Osteoblast (primary cell): Measurements from ENCODE around the gene S100A8. TPM values are rescaled to one million over a fixed set of nuclear protein-coding genes. Genes with fewer than 3 reads are reported as not detected.
A peak's percentile ranks its signal among the peaks of the same experiment; 100 is the strongest.

Experiments used
- DNase-seq: peaks from one replicate; pipeline ENCODE4 v3.0.0; 2011; ENCODE audit warnings: low spot score, mixed read lengths; ENCODE audit not compliant: insufficient read length; ENCODE audit errors: missing footprints
- H2AFZ ChIP-seq: 2 replicates; pipeline ENCODE4 v1.6.0; 2011; ENCODE audit warnings: mild to moderate bottlenecking, low read length
- H3K27ac ChIP-seq: 2 replicates; pipeline ENCODE4 v1.5.1; 2011; ENCODE audit warnings: mild to moderate bottlenecking, low read depth, low read length, moderate library complexity
- H3K27me3 ChIP-seq: 2 replicates; pipeline ENCODE4 v1.6.0; 2012; ENCODE audit warnings: mild to moderate bottlenecking, control low read depth, inconsistent platforms, low read length, moderate library complexity; ENCODE audit not compliant: insufficient read depth
- H3K36me3 ChIP-seq: 2 replicates; pipeline ENCODE4 v1.5.1; 2011; ENCODE audit warnings: mild to moderate bottlenecking, low read length, control low read depth, moderate library complexity; ENCODE audit not compliant: insufficient read depth
- H3K4me1 ChIP-seq: 2 replicates; pipeline ENCODE4 v1.5.1; 2011; ENCODE audit warnings: mild to moderate bottlenecking, low read length, control low read depth, moderate library complexity; ENCODE audit not compliant: insufficient read depth
- H3K4me2 ChIP-seq: 2 replicates; pipeline ENCODE4 v1.6.0; 2011; ENCODE audit warnings: mild to moderate bottlenecking, low read length; ENCODE audit not compliant: insufficient read depth
- H3K4me3 ChIP-seq: fragments of 200-600 bp; sonication (generic); 3 replicates; pipeline ENCODE4 v1.5.1; 2012; ENCODE audit warnings: mild to moderate bottlenecking, low read length, inconsistent platforms; ENCODE audit not compliant: insufficient read depth
- H3K79me2 ChIP-seq: 2 replicates; pipeline ENCODE4 v1.6.0; 2012; ENCODE audit warnings: mild to moderate bottlenecking, low read length, control low read depth, inconsistent platforms; ENCODE audit not compliant: insufficient read depth
- H3K9me3 ChIP-seq: 2 replicates; pipeline ENCODE4 v1.5.1; 2011; ENCODE audit warnings: low read depth, low read length, control low read depth
- H4K20me1 ChIP-seq: 2 replicates; pipeline ENCODE4 v1.6.0; 2012; ENCODE audit warnings: mild to moderate bottlenecking, low read length, control low read depth; ENCODE audit not compliant: insufficient read depth
- total RNA-seq: library from RNA; depleted of rRNA; stranded (reverse); fragments of >200 nt; gene quantifications from 2 replicates; pipeline ENCODE4 v1.2.3, GENCODE V29; 2012
- TF ChIP-seq, protein P1 (sequence below): IDR thresholded peaks from 2 replicates; pipeline ENCODE4 v1.5.1; 2011; ENCODE audit warnings: mild to moderate bottlenecking, low read depth, low read length, moderate library complexity; ENCODE audit errors: extremely low read depth

Gene S100A8
- total RNA-seq, 1 donor, result not detected

DNA sequence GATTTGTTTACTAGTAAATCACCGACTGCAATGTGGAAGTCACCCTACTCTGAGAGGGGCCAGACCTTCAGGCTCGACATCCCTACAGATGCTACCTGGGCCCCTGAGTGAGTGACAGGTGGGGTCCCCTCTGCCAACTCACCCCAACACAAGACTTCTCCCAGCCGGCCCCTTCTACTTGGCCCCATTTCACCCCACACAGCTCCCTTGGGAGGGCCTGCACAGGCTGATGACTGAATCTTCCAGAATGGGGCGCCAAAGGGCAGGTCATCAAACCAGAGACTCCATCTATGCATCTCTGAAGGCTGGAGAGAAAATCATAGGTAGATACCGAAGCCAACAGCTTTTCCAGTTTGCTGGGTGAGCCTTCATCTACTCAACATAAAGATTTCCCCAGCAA, 9.4 kb upstream of the S100A8 start:
- Histone ChIP-seq H3K36me3 (no peaks in the 10 kb centered on the region), H3K4me3 (no peak overlapping the region), H3K9me3 (no peaks in the 10 kb centered on the region), H3K4me1 (no peaks in the 10 kb centered on the region), H3K4me2 (no peak overlapping the region), H3K27ac (no peak overlapping the region), H4K20me1 (no peaks in the 10 kb centered on the region), H3K79me2 (no peaks in the 10 kb centered on the region), H3K27me3 (no peaks in the 10 kb centered on the region), H2AFZ (no peak overlapping the region)
- DNase-seq, result peak; percentile 67
- TF ChIP-seq, protein P1, sequence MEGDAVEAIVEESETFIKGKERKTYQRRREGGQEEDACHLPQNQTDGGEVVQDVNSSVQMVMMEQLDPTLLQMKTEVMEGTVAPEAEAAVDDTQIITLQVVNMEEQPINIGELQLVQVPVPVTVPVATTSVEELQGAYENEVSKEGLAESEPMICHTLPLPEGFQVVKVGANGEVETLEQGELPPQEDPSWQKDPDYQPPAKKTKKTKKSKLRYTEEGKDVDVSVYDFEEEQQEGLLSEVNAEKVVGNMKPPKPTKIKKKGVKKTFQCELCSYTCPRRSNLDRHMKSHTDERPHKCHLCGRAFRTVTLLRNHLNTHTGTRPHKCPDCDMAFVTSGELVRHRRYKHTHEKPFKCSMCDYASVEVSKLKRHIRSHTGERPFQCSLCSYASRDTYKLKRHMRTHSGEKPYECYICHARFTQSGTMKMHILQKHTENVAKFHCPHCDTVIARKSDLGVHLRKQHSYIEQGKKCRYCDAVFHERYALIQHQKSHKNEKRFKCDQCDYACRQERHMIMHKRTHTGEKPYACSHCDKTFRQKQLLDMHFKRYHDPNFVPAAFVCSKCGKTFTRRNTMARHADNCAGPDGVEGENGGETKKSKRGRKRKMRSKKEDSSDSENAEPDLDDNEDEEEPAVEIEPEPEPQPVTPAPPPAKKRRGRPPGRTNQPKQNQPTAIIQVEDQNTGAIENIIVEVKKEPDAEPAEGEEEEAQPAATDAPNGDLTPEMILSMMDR, result peak; percentile 14

DNA sequence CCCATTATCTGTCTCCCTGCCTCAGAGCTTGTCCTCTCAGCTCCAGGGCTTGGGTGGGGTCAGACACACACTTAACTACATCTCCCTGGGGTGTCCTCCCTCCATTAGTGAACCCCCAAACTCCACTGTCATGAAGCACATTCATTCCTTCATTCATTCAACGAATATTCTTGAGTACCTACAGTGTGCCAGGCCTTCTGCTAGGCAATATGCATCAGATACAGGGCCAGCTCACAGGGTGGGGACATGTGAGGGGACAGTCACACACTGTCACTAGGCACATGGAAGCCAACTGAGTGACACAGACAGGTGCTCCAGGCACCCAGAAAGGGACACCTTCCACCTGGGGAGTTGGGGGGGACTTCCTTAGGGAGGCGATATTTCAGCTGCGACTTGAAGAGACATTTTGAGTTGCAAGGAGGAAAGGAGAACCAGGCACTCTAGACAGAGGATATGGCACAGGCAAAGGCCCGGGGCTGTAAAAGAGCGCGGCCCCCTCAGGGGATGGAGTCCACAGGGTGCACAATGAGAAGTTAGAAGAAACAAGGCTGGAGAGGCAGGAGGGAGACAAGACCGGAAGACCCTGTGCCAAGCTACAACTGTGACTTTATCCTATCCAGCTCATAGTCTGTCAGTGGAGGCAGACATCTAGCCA, 8.7 kb upstream of the S100A8 start:
- H3K4me3 ChIP-seq, result no peak overlapping the region
- TF ChIP-seq, protein P1, result no peak
- H3K27me3 ChIP-seq, result no peaks in the 10 kb centered on the region
- no peaks in the 10 kb centered on the region for H3K9me3 ChIP-seq
- no peak overlapping the region for H2AFZ ChIP-seq
- no peak overlapping the region for H3K4me2 ChIP-seq
- H3K36me3 ChIP-seq, result no peaks in the 10 kb centered on the region
- H3K4me1 ChIP-seq, result no peaks in the 10 kb centered on the region
- DNase-seq, result no peak
- no peak overlapping the region for H3K27ac ChIP-seq
- no peaks in the 10 kb centered on the region for H3K79me2 ChIP-seq
- H4K20me1 ChIP-seq, result no peaks in the 10 kb centered on the region

DNA sequence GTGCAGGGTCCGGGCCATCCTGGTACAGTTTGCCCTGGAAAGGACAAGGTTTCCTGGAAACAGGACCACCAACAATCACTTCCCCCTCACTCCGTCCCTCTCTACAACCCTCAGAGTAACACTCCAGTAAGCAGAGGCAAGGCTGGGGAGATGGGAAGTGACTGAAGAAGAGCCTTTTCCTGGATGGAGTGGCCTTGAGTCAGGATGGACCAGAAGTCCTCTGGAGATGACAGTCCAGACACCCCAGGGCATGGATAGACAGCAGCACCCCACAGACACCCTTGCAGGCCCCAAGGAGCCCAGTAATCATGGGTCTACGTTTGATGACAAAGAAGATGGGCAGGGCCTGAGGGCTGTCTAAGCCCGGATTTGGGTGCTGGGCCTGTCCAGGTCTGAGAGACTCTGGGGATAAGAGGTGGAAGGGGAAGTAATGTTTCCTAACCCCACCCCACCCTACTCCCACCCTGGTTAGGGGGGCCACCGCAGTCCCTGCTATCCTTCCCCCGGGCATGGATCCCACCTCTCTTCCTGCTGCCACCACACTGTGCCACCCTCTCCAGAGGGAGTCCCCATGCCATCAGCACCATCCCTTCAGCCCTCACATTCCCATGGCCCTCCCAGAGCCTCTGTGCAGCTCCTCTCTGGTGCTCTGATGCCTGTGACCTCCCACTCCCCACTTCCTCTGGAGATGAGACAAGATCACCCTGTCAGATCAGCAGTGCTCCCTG, 7.2 kb upstream of the S100A8 start:
- no peaks in the 10 kb centered on the region for H3K27me3 ChIP-seq
- H3K4me2 ChIP-seq, result no peak overlapping the region
- H3K36me3 ChIP-seq, result no peaks in the 10 kb centered on the region
- no peak overlapping the region for H2AFZ ChIP-seq
- H3K27ac ChIP-seq, result no peak overlapping the region
- no peaks in the 10 kb centered on the region for H3K9me3 ChIP-seq
- no peaks in the 10 kb centered on the region for H3K79me2 ChIP-seq
- no peak for DNase-seq
- H3K4me1 ChIP-seq, result no peaks in the 10 kb centered on the region
- no peak overlapping the region for H3K4me3 ChIP-seq
- H4K20me1 ChIP-seq, result no peaks in the 10 kb centered on the region
- TF ChIP-seq, protein P1, result no peak
